BJ (cell line): Measurements from ENCODE around the gene CUL2. TPM values are rescaled to one million over a fixed set of nuclear protein-coding genes. Genes with fewer than 3 reads are reported as not detected.
A peak's percentile ranks its signal among the peaks of the same experiment; 100 is the strongest.

Experiments
- CTCF ChIA-PET: fragments of 350-600 bp; formaldehyde crosslinking; extraction: SDS; loops from one replicate; lab custom pipeline; 2021; ENCODE audit warnings: antibody characterized with exemption, inconsistent platforms; lab: Yijun Ruan, JAX
- POLR2A ChIA-PET: fragments of 300-600 bp; sonication (Branson Sonifier 250); formaldehyde crosslinking; extraction: SDS; loops from one replicate; lab custom pipeline; 2021; ENCODE audit warnings: antibody characterized with exemption; lab: Charles Lee
- DNase-seq: peaks from one replicate; pipeline ENCODE4 v3.0.0-alpha.2; 2011; ENCODE audit warnings: low read depth
- H3K27me3 ChIP-seq: 2 replicates; pipeline ENCODE4 v1.6.0; 2011; ENCODE audit warnings: low read length; ENCODE audit not compliant: control insufficient read depth, insufficient read depth
- H3K36me3 ChIP-seq: 2 replicates; pipeline ENCODE4 v1.5.1; 2011; ENCODE audit warnings: low read length; ENCODE audit not compliant: control insufficient read depth, insufficient read depth
- H3K4me3 ChIP-seq: 2 replicates; pipeline ENCODE4 v1.5.1; 2011; ENCODE audit warnings: low read depth, mild to moderate bottlenecking, control low read depth, low read length
- CTCF ChIP-seq: IDR thresholded peaks from 2 replicates; pipeline ENCODE4 v1.5.1; 2011; ENCODE audit warnings: low read depth, mild to moderate bottlenecking, control low read depth, inconsistent platforms, low read length, moderate library complexity; ENCODE audit not compliant: insufficient read depth
- polyA minus RNA-seq: library from RNA; depleted of rRNA, polyadenylated mRNA; stranded (reverse); fragments of >200 nt; gene quantifications from 2 replicates; pipeline ENCODE4 v1.2.3, GENCODE V29; 2011; rRNA and poly(A)+ RNA removed
- polyA plus RNA-seq: library from polyadenylated mRNA; depleted of rRNA; stranded (reverse); fragments of >200 nt; gene quantifications from 2 replicates; pipeline ENCODE4 v1.2.3, GENCODE V29; 2011; rRNA removed

CUL2 gene
- polyA plus RNA-seq, result 9.4 and 20.7 TPM in 2 replicates
- polyA minus RNA-seq, result 10.3 and 12.1 TPM in 2 replicates

- TF ChIP-seq CTCF, result no peak
- DNase-seq, result peak; percentile 56
- CTCF ChIA-PET, result interaction anchor here (0.6 kb wide), 1 partner anchor 15 kb away, joined by 4 read pairs; no protein-coding TSS in a partner anchor
- Histone ChIP-seq H3K4me3 (peak within 1 kb of the TSS; percentile 98), H3K36me3 (no peaks in the 10 kb centered on the region), H3K27me3 (no peaks in the 10 kb centered on the region)
- POLR2A ChIA-PET, result interaction anchor here (0.6 kb wide), 1 partner anchor 29 kb away, joined by 3 read pairs; no protein-coding TSS in a partner anchor
These were observed at the start of gene CUL2 for GRCh38 chr10:35090162-35090954. Gene CUL2 (minus strand): TSS chr10:35090341. CDS start chr10:35071317, 19,024 bp downstream.

- no peak for TF ChIP-seq CTCF
- ChIA-PET CTCF (interaction anchor here (0.6 to 1.3 kb wide), 2 partner anchors 9 to 1393 kb away, joined by 3 read pairs; no protein-coding TSS in a partner anchor), POLR2A (interaction anchor here (0.6 kb wide), 1 partner anchor 168 kb away, joined by 3 read pairs; no protein-coding TSS in a partner anchor)
- Histone ChIP-seq H3K4me3 (no peak overlapping the region), H3K36me3 (no peaks in the 10 kb centered on the region), H3K27me3 (no peaks in the 10 kb centered on the region)
- no peak for DNase-seq
These were observed 46.2 kb upstream of the CUL2 start for GRCh38 chr10:35136263-35136815.

- POLR2A ChIA-PET, result no interaction called here
- TF ChIP-seq CTCF, result no peak
- Histone ChIP-seq H3K36me3 (no peaks in the 10 kb centered on the region), H3K4me3 (no peak overlapping the region), H3K27me3 (no peaks in the 10 kb centered on the region)
- DNase-seq, result no peak
- CTCF ChIA-PET, result no interaction called here
These were observed 45.7 kb upstream of the CUL2 start for GRCh38 chr10:35135861-35136260.

GRCh38 chr10:35133586-35133985, 43.4 kb upstream of the CUL2 start:
- no peak for TF ChIP-seq CTCF
- ChIA-PET POLR2A (no interaction called here), CTCF (no interaction called here)
- no peak for DNase-seq
- Histone ChIP-seq H3K4me3 (no peak overlapping the region), H3K27me3 (no peaks in the 10 kb centered on the region), H3K36me3 (no peaks in the 10 kb centered on the region)

GRCh38 chr10:35132727-35133126, 42.6 kb upstream of the CUL2 start:
- POLR2A ChIA-PET, result no interaction called here
- no peak for TF ChIP-seq CTCF
- Histone ChIP-seq H3K36me3 (no peaks in the 10 kb centered on the region), H3K27me3 (no peaks in the 10 kb centered on the region), H3K4me3 (no peak overlapping the region)
- CTCF ChIA-PET, result no interaction called here
- DNase-seq, result no peak
